Effector memory CD4-positive, alpha-beta T cell (primary cell): Measurements from ENCODE around the gene TM9SF1.
"Not testable (repeated sequence)": the region's sequence is repeated elsewhere in the genome, so short reads cannot be mapped to it uniquely, and the experiment has no call there.

ENCODE experiments used
- DNase-seq, 3 donors: peaks; one replicate each; pipeline ENCODE4 v3.0.0-alpha.2; 2020
- H3K27ac ChIP-seq: 2 replicates; pipeline ENCODE4 v1.7.0; 2013; ENCODE audit warnings: mild to moderate bottlenecking, low read length, moderate library complexity; ENCODE audit not compliant: insufficient read depth, poor library complexity, severe bottlenecking
- H3K27me3 ChIP-seq: replicated peaks from 2 replicates; pipeline ENCODE4 v1.7.0; 2013; ENCODE audit warnings: mild to moderate bottlenecking, low read length; ENCODE audit not compliant: insufficient read depth, control insufficient read depth, poor library complexity, severe bottlenecking
- H3K36me3 ChIP-seq: 2 replicates; pipeline ENCODE4 v1.7.0; 2013; ENCODE audit warnings: mild to moderate bottlenecking, low read length, moderate library complexity; ENCODE audit not compliant: control insufficient read depth, insufficient read depth
- H3K4me1 ChIP-seq: 2 replicates; pipeline ENCODE4 v1.7.0; 2013; ENCODE audit warnings: low read length, mild to moderate bottlenecking; ENCODE audit not compliant: control insufficient read depth, insufficient read depth, poor library complexity, severe bottlenecking
- H3K4me3 ChIP-seq: 2 replicates; pipeline ENCODE4 v1.7.0; 2013; ENCODE audit warnings: low read length, low read depth, mild to moderate bottlenecking; ENCODE audit not compliant: insufficient read depth, poor library complexity, severe bottlenecking
- H3K9me3 ChIP-seq: 2 replicates; pipeline ENCODE4 v1.7.0; 2013; ENCODE audit warnings: mild to moderate bottlenecking, low read length, moderate library complexity; ENCODE audit not compliant: control insufficient read depth

The TM9SF1 gene

DNA sequence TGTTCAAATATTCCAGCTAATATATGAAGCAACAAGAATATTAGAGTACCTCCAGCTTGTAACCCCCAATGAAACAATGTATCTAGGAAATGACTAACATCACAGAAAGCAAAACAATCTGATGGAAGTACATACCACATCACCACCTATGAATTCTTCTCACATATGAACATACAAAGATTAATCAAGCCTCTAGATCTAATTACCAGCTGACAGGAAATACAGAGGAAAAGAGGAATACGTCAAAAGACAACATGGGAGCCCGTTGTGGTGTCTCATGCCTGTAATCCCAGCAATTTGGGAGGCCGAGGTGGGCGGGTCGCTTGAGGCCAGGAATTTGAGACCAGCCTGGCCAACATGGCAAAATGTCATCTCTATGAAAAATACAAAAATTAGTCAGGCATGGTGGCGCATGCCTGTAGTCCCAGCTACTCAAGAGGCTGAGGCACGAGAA, 29.4 kb upstream of the TM9SF1 start:
- Histone ChIP-seq H3K27me3 (no peaks in the 10 kb centered on the region), H3K9me3 (no peaks in the 10 kb centered on the region), H3K4me1 (no peaks in the 10 kb centered on the region), H3K36me3 (no peaks in the 10 kb centered on the region), H3K4me3 (no peak overlapping the region), H3K27ac (no peak overlapping the region)
- no peak for DNase-seq

DNA sequence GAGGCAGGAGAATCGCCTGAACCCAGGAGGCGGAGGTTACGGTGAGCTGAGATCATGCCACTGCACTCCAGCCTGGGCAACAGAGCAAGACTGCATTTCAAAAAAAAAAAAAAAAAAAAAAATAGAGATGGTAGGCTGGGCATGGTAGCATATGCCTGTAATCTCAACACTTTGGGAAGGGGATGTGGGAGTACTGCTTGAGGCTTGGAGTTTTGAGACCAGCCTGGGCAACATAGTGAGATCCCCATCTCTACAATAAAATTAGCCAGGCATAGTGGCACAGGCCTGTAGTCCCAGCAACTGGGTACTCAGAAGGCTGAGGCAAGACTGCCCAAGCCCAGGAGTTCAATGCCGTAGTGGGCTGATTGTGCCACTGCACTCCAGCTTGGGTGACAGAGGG, 27.7 kb upstream of the TM9SF1 start:
- H3K27ac ChIP-seq, H3K4me3 ChIP-seq, H3K4me1 ChIP-seq, H3K27me3 ChIP-seq, DNase-seq, H3K36me3 ChIP-seq, H3K9me3 ChIP-seq: not testable (repeated sequence)

DNA sequence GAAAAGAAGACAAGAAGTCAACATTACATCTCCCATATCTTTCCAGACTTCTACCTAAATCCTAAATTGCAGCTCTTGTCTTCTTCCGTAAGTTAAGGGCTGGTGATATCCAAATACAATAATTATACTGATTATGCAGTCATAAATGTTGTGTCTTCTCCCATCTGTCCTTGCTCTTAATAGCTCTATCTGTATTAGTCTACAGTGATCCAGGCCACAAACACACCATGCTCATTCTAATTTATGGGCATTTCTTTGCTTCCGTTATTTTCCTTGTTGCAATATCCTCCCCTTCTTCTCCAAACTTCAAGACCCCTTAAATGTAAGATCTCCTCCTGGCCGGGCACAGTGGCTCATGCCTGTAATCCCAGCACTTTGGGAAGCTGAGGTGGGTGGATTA, 24.3 kb upstream of the TM9SF1 start:
- no peaks in the 10 kb centered on the region for H3K27me3 ChIP-seq
- H3K4me3 ChIP-seq = no peak overlapping the region
- H3K36me3 ChIP-seq = peaks cover 7% of the 10 kb centered on the region
- no peaks in the 10 kb centered on the region for H3K9me3 ChIP-seq
- no peak overlapping the region for H3K27ac ChIP-seq
- no peak for DNase-seq
- H3K4me1 ChIP-seq = peaks cover 16% of the 10 kb centered on the region

DNA sequence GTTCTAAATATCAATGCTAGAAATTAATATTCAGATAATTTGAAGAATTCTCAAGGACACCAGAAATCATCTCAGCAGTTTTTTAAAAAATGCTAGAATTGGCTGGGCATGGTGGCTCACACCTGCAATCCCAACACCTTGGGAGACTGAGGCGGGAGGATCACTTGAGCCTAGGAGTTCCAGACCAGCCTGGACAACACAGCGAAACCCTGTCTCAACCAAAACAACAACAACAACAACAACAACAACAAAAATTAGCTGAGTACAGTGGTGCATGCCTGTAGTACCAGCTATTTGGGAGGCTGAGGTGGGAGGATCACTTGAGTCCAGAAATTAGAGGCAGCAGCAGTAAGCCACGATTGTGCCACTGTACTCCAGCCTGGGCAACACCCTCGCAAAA, 23.8 kb upstream of the TM9SF1 start:
- Histone ChIP-seq H3K4me1 (peaks cover 21% of the 10 kb centered on the region), H3K4me3 (no peak overlapping the region), H3K36me3 (peaks cover 7% of the 10 kb centered on the region), H3K27ac (no peak overlapping the region), H3K9me3 (no peaks in the 10 kb centered on the region), H3K27me3 (no peaks in the 10 kb centered on the region)
- DNase-seq = no peak

DNA sequence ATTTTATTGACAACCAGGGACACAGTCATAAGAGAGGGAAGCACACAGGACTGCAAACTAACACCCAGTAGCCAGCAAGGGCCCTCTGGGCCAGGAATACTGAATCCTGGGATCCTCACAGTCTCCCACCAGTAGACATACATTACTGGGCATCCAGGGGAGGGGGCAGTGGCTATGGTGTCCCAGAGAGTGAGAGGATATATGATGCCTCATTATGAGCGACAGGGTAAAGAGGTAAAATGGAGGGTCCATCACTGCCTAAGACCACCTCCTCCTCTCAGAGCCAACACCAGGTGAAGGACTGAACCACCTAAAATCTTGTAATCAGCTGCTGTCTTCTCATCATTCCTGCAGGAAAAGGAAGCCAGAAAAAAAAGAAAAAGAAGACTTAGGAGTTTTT, 21.6 kb upstream of the TM9SF1 start:
- not testable (repeated sequence) for H3K27me3 ChIP-seq, H3K36me3 ChIP-seq, H3K9me3 ChIP-seq, H3K4me3 ChIP-seq, DNase-seq
- H3K4me1 ChIP-seq = peaks cover 27% of the 10 kb centered on the region
- peak overlapping the region; percentile 89 for H3K27ac ChIP-seq

DNA sequence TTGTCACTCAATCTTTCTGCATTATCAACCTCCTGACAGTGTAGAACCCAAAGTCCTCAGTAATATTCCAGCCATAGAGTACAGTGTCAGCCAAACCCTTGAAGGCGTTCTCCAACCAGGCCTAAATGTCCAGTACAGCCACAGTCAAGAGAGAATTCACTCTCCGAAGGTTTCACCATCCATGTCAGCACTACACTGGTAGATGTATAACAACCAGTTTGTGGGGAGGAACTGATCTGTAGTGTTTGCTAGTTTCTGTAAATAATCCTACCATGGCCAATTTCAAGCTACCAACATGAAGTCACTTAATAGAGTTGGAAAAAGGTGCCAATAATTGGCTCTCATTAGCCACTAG, 21.1 kb upstream of the TM9SF1 start:
- Histone ChIP-seq H3K36me3 (peaks cover 10% of the 10 kb centered on the region), H3K27me3 (no peaks in the 10 kb centered on the region), H3K4me1 (peaks cover 27% of the 10 kb centered on the region), H3K27ac (peak overlapping the region; percentile 89), H3K9me3 (no peaks in the 10 kb centered on the region), H3K4me3 (no peak overlapping the region)
- no peak for DNase-seq

DNA sequence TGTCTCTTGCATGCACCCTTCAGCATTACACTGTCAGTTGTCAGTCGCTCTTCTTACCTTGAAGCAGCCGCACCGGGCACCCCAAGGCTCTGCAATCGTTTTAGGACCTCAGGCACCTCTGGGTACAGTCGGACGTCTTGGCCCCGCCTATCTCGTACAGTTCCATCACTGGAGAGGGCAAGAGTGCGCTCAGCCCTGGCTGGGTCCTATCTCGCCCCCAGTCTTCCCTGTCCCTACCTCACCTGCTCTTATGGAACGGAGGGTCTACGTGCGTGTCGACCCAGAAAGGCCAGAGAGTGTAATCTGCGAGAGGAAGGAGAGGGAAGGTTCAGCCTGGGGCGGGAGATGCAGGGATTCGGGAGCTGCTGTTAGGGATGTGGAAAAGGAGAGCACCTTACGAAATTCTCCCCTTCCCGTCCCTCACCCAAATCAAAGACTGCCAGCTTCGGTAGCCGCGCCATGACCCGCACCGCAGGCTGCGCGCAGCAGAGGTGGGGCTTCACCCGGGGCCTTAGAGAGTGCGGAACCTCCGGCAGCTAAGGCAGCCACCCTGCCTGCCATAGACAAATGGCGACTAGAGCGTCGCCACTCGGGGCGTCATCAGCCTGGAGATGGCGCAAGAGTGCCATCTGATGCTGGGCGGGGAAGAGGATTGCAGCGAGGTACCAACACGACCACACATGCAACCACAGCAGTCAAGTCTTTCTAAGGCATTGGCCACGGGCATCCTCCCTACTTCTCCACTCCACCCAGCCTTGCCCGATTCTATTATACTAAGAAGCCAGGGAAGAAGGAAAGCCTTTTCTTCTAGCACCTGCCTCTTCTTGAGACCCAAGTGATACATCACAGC, 20.5 kb upstream of the TM9SF1 start, which contains the start of gene MDP1:
Gene MDP1, minus strand, starts transcription at position 572 of the 850 bp plus-strand sequence. Its CDS starts 111 bp downstream, at position 461.
- no peaks in the 10 kb centered on the region for H3K9me3 ChIP-seq
- peaks cover 27% of the 10 kb centered on the region for H3K4me1 ChIP-seq
- H3K4me3 ChIP-seq = peak within 1 kb of the TSS; percentile 70
- H3K27me3 ChIP-seq = no peaks in the 10 kb centered on the region
- H3K27ac ChIP-seq = peak within 1 kb of the TSS; percentile 89
- H3K36me3 ChIP-seq = peaks cover 13% of the 10 kb centered on the region
- DNase-seq = peak; percentile 78 to 81 (median 80)

DNA sequence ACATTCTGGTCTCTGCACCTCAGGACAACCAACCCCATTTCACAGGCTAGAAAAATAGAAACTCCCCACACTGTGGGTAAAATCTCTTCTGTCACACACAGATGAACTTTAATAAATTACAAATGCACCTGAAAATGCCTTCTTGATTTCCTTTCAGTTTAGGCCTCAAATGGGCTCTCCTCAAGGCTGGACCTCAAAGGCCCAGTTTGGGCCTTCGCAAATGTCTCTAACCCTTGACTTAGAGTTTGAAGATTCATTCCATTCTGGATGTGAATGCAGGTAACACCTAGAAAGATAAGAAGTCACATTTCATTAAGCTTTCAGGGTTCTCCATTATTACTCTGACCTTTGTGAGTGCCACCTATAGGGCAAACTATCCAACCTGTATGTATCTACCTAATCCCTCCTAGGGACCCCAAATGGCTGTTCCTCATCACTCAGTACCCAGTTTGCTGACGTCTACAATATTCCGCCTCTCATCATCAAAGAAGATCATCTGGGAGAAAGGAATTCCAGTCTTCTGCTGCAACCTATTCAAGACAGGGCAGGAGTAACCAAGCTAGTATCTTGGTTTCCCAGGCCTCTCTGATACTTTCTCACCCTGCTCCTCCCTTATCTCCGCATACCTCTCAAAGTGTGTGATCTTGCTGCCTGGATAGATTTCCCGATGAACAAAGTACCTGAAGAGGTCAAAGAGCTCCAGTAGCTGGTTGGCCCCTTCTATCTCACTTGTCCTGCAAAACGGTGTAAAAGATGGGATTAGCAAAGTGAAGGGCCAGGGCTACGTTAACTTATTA, 18.8 kb upstream of the TM9SF1 start:
- DNase-seq = no peak
- H3K4me3 ChIP-seq = no peak overlapping the region
- peaks cover 27% of the 10 kb centered on the region for H3K4me1 ChIP-seq
- peaks cover 29% of the 10 kb centered on the region for H3K36me3 ChIP-seq
- no peaks in the 10 kb centered on the region for H3K9me3 ChIP-seq
- peak overlapping the region; percentile 99 for H3K27ac ChIP-seq
- H3K27me3 ChIP-seq = no peaks in the 10 kb centered on the region

DNA sequence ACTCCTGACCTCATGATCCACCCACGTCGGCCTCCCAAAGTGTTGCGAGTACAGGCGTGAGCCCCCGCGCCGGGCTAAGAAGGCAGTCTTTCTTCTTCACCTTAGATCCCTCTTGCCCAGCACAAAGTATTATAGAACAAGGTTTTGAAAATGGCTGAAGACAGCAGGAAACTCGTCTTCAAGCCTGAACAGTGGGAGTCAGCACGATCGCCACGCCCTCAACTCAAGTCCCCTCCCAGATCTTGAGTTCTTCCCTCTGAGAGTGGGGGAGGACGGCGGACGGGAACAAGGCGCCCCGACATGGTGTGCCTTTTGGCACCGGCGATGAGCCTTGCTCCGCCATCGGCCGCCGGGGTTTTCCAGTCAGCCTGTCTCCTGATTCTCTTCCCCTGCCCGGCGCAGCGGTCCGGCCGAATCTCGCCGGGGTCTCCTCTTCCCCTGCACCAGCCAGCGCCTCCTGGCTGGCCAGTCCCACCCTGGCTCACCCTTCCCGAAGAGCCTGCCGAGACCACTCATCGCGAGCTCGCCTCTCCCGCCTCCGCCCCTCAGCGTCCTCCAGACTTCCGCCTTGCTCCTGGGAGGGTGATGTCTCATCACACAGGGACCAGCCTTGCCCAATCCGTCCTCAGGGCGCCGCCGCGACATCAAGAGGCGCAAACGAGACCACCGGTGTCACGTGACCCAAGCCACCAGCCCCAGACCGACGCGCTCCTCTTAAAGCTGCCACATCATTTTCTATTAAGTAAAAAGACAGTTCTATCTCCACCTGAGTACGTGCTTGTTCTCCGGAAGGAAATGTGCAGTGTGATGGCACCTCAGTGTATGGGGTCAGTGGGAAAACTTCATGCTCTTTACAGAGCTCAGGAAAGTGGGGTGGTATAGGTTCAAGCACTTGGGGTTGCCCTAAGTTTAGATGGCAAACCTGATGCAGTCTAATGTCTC, 18.0 kb upstream of the TM9SF1 start, which contains the start of gene CHMP4A:
Gene CHMP4A, minus strand, starts transcription at position 565 of the 942 bp plus-strand sequence. Its CDS starts 49 bp downstream, at position 516.
- peaks cover 33% of the 10 kb centered on the region for H3K36me3 ChIP-seq
- H3K4me1 ChIP-seq = peaks cover 27% of the 10 kb centered on the region
- H3K27me3 ChIP-seq = no peaks in the 10 kb centered on the region
- H3K4me3 ChIP-seq = peak within 1 kb of the TSS; percentile 80
- no peaks in the 10 kb centered on the region for H3K9me3 ChIP-seq
- DNase-seq = peak; percentile 92 to 95 (median 94)
- peak within 1 kb of the TSS; percentile 99 for H3K27ac ChIP-seq
